Psoas muscle (tissue), 8 donors: ENCODE measurements around the gene COX17. TPM values are rescaled to one million over a fixed set of nuclear protein-coding genes. Genes with fewer than 3 reads are reported as not detected.
A peak's percentile ranks its signal among the peaks of the same experiment; 100 is the strongest.

Experiments used
- ATAC-seq, 4 donors: fragments of 200-7000 bp; cut with Tn5 transposase; one replicate each; pipeline ENCODE4 v1.9.1; 2020; ENCODE audit warnings: moderate library complexity in 3 of 4, mild to moderate bottlenecking in 2 of 4
- DNase-seq, 2 donors: peaks; one replicate each; pipeline ENCODE4 v3.0.0-alpha.2; 2020
- H3K27ac ChIP-seq: fragments of 200-600 bp; one replicate; pipeline ENCODE4 v1.8.0; 2022
- H3K27me3 ChIP-seq, 3 donors: fragments of 200-600 bp in 1 of 3; one replicate each; pipeline versions ENCODE4 v1.6.1 to v1.8.0; 2013 to 2022; ENCODE audit warnings: low read length in 2 of 3, mild to moderate bottlenecking in 2 of 3, moderate library complexity in 1 of 3; ENCODE audit not compliant: insufficient read depth in 3 of 3
- H3K36me3 ChIP-seq, 2 donors: fragments of 200-600 bp in 1 of 2; one replicate each; pipeline versions ENCODE4 v1.6.1 to v1.8.0; 2013 to 2022; ENCODE audit warnings: low read depth in 1 of 2, mild to moderate bottlenecking in 1 of 2, moderate library complexity in 1 of 2; ENCODE audit not compliant: insufficient read depth in 1 of 2
- H3K4me1 ChIP-seq: fragments of 200-600 bp; one replicate; pipeline ENCODE4 v1.8.0; 2022
- H3K4me3 ChIP-seq: fragments of 200-600 bp; one replicate; pipeline ENCODE4 v1.8.0; 2022; ENCODE audit warnings: mild to moderate bottlenecking
- H3K9me3 ChIP-seq: fragments of 200-600 bp; one replicate; pipeline ENCODE4 v1.8.0; 2022
- CTCF ChIP-seq: fragments of 200-600 bp; IDR thresholded peaks from one replicate; pipeline ENCODE4 v1.8.0; 2022; ENCODE audit warnings: antibody characterized with exemption
- WGBS, 3 donors: extraction: QIAGEN DNeasy Blood & Tissue Kit; methylation state at CpG; one replicate each; pipeline versions ENCODE4 v1.1.6 to v1.1.7; 2013; 5-methylcytosine and 5-hydroxymethylcytosine counted together
- intact Hi-C, 2 donors: fragments of 100-400 bp; cut with DNase I; formaldehyde crosslinking; loops; one replicate each; pipeline versions ENCODE4 v1.11.0 to v1.14.2; 2022
- polyA plus RNA-seq, 3 donors: library from polyadenylated mRNA; stranded (reverse); fragments of 200-250 nt; gene quantifications; one replicate each; pipeline ENCODE4 v1.2.3, GENCODE V29; 2013
- total RNA-seq, 4 donors: library from RNA; stranded (reverse); fragmentation: NEBNext Ultra II Directional in 2 of 4; extraction: Animal tissue kit (Norgen Biotek cat#: 25700) in 2 of 4; gene quantifications; one replicate each; pipeline versions ENCODE4 v1.2.1 to v1.2.4, GENCODE V29; 2021 to 2023
- donor health status: healthy with polysubstance abuse.
- donor health status: DM: no; HTN: no; CAD: no; lungs with moderate emphysema.
- donor health status: Bipolar disorder and iron deficiency.
- donor health status: healthy.
- donor health status: DM: yes; HTN: yes; CAD: no.
- donor health status: DM: no; HTN: no; CAD: no.
- donor health status: DM: no; HTN: no; CAD: no.
- donor health status: DM: yes; HTN: yes; CAD: no.

The COX17 gene
- total and polyA plus RNA-seq, 7 donors: 89.5 to 330 (median 166) TPM

- TF ChIP-seq CTCF: no peak
- DNase-seq (peak in 1 of 2 donors; percentile 39), ATAC-seq (peak in 3 of 4 donors; percentile 11 to 53 (median 39))
- Histone ChIP-seq H3K4me3 (no peak overlapping the region), H3K4me1 (peaks cover 61% of the 10 kb centered on the region), H3K27ac (peak overlapping the region; percentile 93), H3K36me3 (no peaks in the 10 kb centered on the region), H3K9me3 (no peaks in the 10 kb centered on the region), H3K27me3 (no peaks in the 10 kb centered on the region)
- intact Hi-C loops: loop anchor here in 1 of 2 donors (2.0 kb wide), 1 partner anchor 32 kb away; no protein-coding TSS in a partner anchor
- 24 to 42% (median 31%) methylated on average over 7 of the region's 7 CpGs for WGBS, 3 donors
Measured at GRCh38 chr3:119630880-119631329, 46.3 kb downstream of the COX17 start.

GRCh38 chr3:119630128-119630879 lies 46.9 kb downstream of the COX17 start:
- WGBS, 3 donors: 52 to 65% (median 54%) methylated on average over 8 of the region's 8 CpGs
- no peak for TF ChIP-seq CTCF
- H3K27ac ChIP-seq: peak overlapping the region; percentile 93
- H3K36me3 ChIP-seq: no peaks in the 10 kb centered on the region
- no peaks in the 10 kb centered on the region for H3K9me3 ChIP-seq
- ATAC-seq (peak; percentile 80 to 89 (median 85)), DNase-seq (peak; percentile 50 to 74)
- intact Hi-C loops: loop anchor here in 1 of 2 donors (2.0 kb wide), 1 partner anchor 32 kb away; no protein-coding TSS in a partner anchor
- no peaks in the 10 kb centered on the region for H3K27me3 ChIP-seq
- H3K4me1 ChIP-seq: peaks cover 62% of the 10 kb centered on the region
- H3K4me3 ChIP-seq: peak overlapping the region; percentile 10

GRCh38 chr3:119628816-119629445 lies 48.3 kb downstream of the COX17 start:
- WGBS, 3 donors: 7 to 27% (median 18%) methylated on average over 1 of the region's 1 CpG
- no peak for ATAC-seq
- H3K27ac ChIP-seq: peak overlapping the region; percentile 93
- no peaks in the 10 kb centered on the region for H3K27me3 ChIP-seq
- H3K4me3 ChIP-seq: no peak overlapping the region
- DNase-seq: no peak
- H3K4me1 ChIP-seq: peaks cover 62% of the 10 kb centered on the region
- TF ChIP-seq CTCF: no peak
- no peaks in the 10 kb centered on the region for H3K36me3 ChIP-seq
- no peaks in the 10 kb centered on the region for H3K9me3 ChIP-seq
- intact Hi-C loops: no loop called here

- DNase-seq: no peak
- no peak for ATAC-seq
- H3K27ac ChIP-seq: peak overlapping the region; percentile 27
- 87 to 89% (median 88%) methylated on average over 4 of the region's 4 CpGs for WGBS, 3 donors
- H3K36me3 ChIP-seq: no peaks in the 10 kb centered on the region
- no peaks in the 10 kb centered on the region for H3K27me3 ChIP-seq
- H3K4me3 ChIP-seq: no peak overlapping the region
- H3K9me3 ChIP-seq: no peaks in the 10 kb centered on the region
- no peak for TF ChIP-seq CTCF
- intact Hi-C loops: no loop called here
- H3K4me1 ChIP-seq: peaks cover 62% of the 10 kb centered on the region
Measured at GRCh38 chr3:119628390-119628789, 48.8 kb downstream of the COX17 start.
